ENCODE data around the gene KDM2A. TPM values are rescaled to one million over a fixed set of nuclear protein-coding genes. Genes with fewer than 3 reads are reported as not detected.
A peak's percentile ranks its signal among the peaks of the same experiment; 100 is the strongest.

Gene KDM2A
- total RNA-seq, 4 donors from 2014 or later, result 33.4 to 84.7 (median 64.8) TPM

DNA sequence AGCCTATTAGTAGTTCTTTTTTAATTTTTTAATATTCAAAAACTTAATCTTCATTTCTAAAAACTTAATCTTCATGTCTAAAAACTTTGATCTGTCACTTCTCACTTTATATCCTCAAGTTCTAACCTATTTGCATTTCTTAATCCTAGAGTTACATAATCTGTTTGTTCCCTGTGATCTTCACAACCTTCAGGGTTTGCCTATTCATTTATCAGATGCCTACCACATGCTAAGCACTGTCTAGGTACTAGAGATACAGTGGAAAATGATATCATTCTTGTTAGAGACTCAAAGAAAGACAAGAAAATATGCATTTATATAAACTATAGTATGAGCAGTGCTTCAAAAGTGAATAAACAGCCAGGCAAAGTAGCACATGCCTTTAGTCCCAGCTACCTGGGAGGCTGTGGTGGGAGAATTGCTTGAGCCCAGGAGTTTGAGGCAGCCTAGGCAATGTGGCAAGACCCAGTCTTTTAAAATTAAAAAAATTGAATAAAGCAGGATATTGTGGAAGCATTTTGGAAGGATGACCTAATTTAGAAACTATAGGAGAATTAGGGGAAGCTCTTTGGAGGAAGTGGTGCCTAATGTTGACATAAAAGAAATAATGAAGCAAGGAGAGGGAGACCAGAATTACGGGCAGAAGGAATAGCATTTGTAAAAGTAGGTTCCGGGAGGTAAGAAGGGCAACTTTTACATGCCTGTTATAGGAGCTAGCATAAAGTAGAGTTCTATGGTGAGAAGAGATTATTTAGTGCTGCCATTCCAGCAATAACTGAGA lies 92.8 kb downstream of the KDM2A start:
- Histone ChIP-seq H3K36me3 (peaks cover 7 to 96% (median 26%) of the 10 kb centered on the region in 3 donors), H3K4me3 (no peak overlapping the region), H3K4me1 (peaks cover 0 to 26% (median 5%) of the 10 kb centered on the region in 3 donors), H3K27me3 (no peaks in the 10 kb centered on the region), H3K27ac (peak overlapping the region in 2 of 4 donors; percentile 20 to 38), H3K9me3 (no peaks in the 10 kb centered on the region)
- 49 to 69% methylated on average over 2 of the region's 2 CpGs for WGBS, 2 donors
- intact Hi-C loops (cut with DNase I), result no loop called here
- TF ChIP-seq POLR2A (IDR thresholded peaks at IDR 0.05), result no peak
- TF ChIP-seq, protein P1, sequence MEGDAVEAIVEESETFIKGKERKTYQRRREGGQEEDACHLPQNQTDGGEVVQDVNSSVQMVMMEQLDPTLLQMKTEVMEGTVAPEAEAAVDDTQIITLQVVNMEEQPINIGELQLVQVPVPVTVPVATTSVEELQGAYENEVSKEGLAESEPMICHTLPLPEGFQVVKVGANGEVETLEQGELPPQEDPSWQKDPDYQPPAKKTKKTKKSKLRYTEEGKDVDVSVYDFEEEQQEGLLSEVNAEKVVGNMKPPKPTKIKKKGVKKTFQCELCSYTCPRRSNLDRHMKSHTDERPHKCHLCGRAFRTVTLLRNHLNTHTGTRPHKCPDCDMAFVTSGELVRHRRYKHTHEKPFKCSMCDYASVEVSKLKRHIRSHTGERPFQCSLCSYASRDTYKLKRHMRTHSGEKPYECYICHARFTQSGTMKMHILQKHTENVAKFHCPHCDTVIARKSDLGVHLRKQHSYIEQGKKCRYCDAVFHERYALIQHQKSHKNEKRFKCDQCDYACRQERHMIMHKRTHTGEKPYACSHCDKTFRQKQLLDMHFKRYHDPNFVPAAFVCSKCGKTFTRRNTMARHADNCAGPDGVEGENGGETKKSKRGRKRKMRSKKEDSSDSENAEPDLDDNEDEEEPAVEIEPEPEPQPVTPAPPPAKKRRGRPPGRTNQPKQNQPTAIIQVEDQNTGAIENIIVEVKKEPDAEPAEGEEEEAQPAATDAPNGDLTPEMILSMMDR (IDR thresholded peaks at IDR 0.05), result no peak
- DNase-seq, result no peak

GRCh38 chr11:67213178-67213621 lies 94.1 kb downstream of the KDM2A start:
- Histone ChIP-seq H3K36me3 (peaks cover 0 to 96% (median 27%) of the 10 kb centered on the region in 3 donors), H3K27me3 (no peaks in the 10 kb centered on the region), H3K4me3 (no peak overlapping the region), H3K27ac (no peak overlapping the region), H3K9me3 (no peaks in the 10 kb centered on the region), H3K4me1 (peaks cover 0 to 26% (median 5%) of the 10 kb centered on the region in 3 donors)
- intact Hi-C loops (cut with DNase I), result no loop called here
- 63 to 77% methylated on average over 5 of the region's 5 CpGs for WGBS, 2 donors
- TF ChIP-seq POLR2A (IDR thresholded peaks at IDR 0.05), result no peak
- TF ChIP-seq, protein P1 (IDR thresholded peaks at IDR 0.05), result no peak
- no peak for DNase-seq

GRCh38 chr11:67227726-67228125 lies 108.7 kb downstream of the KDM2A start:
- 91 to 92% methylated on average over 7 to 8 of the region's 8 CpGs for WGBS, 2 donors
- Histone ChIP-seq H3K4me3 (no peak overlapping the region), H3K27ac (no peak overlapping the region), H3K4me1 (no peaks in the 10 kb centered on the region), H3K27me3 (no peaks in the 10 kb centered on the region), H3K36me3 (peaks cover 0 to 100% (median 47%) of the 10 kb centered on the region in 3 donors), H3K9me3 (no peaks in the 10 kb centered on the region)
- intact Hi-C loops (cut with DNase I), result no loop called here
- no peak for DNase-seq
- no peak for TF ChIP-seq POLR2A (IDR thresholded peaks at IDR 0.05)
- TF ChIP-seq, protein P1 (IDR thresholded peaks at IDR 0.05), result no peak

GRCh38 chr11:67230406-67230805 lies 111.3 kb downstream of the KDM2A start:
- H3K9me3 ChIP-seq, result no peaks in the 10 kb centered on the region
- H3K27ac ChIP-seq, result no peak overlapping the region
- intact Hi-C loops (cut with DNase I), result no loop called here
- WGBS, 2 donors, result 92 to 95% methylated on average over 3 of the region's 3 CpGs
- peaks cover 0 to 93% (median 41%) of the 10 kb centered on the region in 3 donors for H3K36me3 ChIP-seq
- DNase-seq, result no peak
- no peak for TF ChIP-seq POLR2A (IDR thresholded peaks at IDR 0.05)
- TF ChIP-seq, protein P1 (IDR thresholded peaks at IDR 0.05), result no peak
- peaks cover 0 to 15% (median 0%) of the 10 kb centered on the region in 3 donors for H3K4me1 ChIP-seq
- no peak overlapping the region for H3K4me3 ChIP-seq
- no peaks in the 10 kb centered on the region for H3K27me3 ChIP-seq

DNA sequence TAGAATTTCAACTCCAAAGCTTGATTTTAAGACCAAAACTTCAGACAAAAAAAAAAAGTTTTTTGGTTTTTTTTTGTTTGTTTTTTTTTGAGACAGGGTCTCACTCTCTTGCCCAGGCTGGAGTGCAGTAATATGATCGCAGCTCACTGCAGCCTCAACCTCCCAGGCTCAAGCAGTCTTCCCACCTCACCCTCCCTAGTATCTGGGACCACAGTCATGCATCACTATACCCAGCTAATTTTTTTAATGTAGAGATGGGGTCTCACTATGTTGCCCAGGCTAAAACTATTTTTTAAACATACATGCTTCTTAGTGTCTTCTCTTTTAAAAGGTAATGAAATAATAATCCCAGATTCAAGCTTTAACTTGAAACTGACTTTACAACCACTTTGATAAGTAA lies 111.8 kb downstream of the KDM2A start:
- DNase-seq, result no peak
- peaks cover 0 to 93% (median 36%) of the 10 kb centered on the region in 3 donors for H3K36me3 ChIP-seq
- intact Hi-C loops (cut with DNase I), result no loop called here
- WGBS, 2 donors, result 94 to 100% methylated on average over 1 of the region's 1 CpG
- peaks cover 0 to 15% (median 0%) of the 10 kb centered on the region in 3 donors for H3K4me1 ChIP-seq
- no peak overlapping the region for H3K27ac ChIP-seq
- H3K4me3 ChIP-seq, result no peak overlapping the region
- no peak for TF ChIP-seq POLR2A (IDR thresholded peaks at IDR 0.05)
- TF ChIP-seq, protein P1 (IDR thresholded peaks at IDR 0.05), result no peak
- H3K9me3 ChIP-seq, result no peaks in the 10 kb centered on the region
- no peaks in the 10 kb centered on the region for H3K27me3 ChIP-seq
